Tibial nerve (tissue), 4 donors: ENCODE measurements around the gene LMOD3. TPM values are rescaled to one million over a fixed set of nuclear protein-coding genes. Genes with fewer than 3 reads are reported as not detected.

Experiments used
- DNase-seq, 2 donors: peaks; one replicate each; pipeline ENCODE4 v3.0.0-alpha.2; 2019; ENCODE audit warnings: low spot score in 2 of 2
- H3K27ac ChIP-seq, 4 donors: fragments of 200-600 bp; sonication (generic) in 3 of 4; one replicate each; pipeline ENCODE4 v1.5.1; 2017 to 2019; ENCODE audit warnings: mild to moderate bottlenecking in 1 of 4
- H3K27me3 ChIP-seq, 2 donors: fragments of 200-600 bp; sonication (generic) in 1 of 2; one replicate each; pipeline versions ENCODE4 v1.5.1 to v1.6.0; 2017 to 2019
- H3K36me3 ChIP-seq, 3 donors: fragments of 200-600 bp; sonication (generic); one replicate each; pipeline ENCODE4 v1.5.1; 2018 to 2019
- H3K4me1 ChIP-seq, 4 donors: fragments of 200-600 bp; sonication (generic) in 3 of 4; one replicate each; pipeline ENCODE4 v1.5.1; 2017 to 2019
- H3K4me3 ChIP-seq, 4 donors: fragments of 200-600 bp; sonication (generic) in 3 of 4; one replicate each; pipeline ENCODE4 v1.5.1; 2017 to 2019; ENCODE audit warnings: mild to moderate bottlenecking in 1 of 4, moderate library complexity in 1 of 4
- H3K9me3 ChIP-seq, 4 donors: fragments of 200-600 bp; sonication (generic) in 3 of 4; one replicate each; pipeline ENCODE4 v1.5.1; 2017 to 2019
- EP300 ChIP-seq, 2 donors: sonication (generic); formaldehyde crosslinking; IDR thresholded peaks; one replicate each; pipeline ENCODE4 v1.6.1; 2017; ENCODE audit warnings: antibody characterized with exemption in 2 of 2, mild to moderate bottlenecking in 1 of 2
- POLR2A ChIP-seq, 2 donors: fragments of 450-650 bp; IDR thresholded peaks; one replicate each; pipeline ENCODE4 v1.6.1; 2017; ENCODE audit warnings: antibody characterized with exemption in 2 of 2, mild to moderate bottlenecking in 2 of 2, moderate library complexity in 2 of 2
- WGBS, 2 donors: methylation state at CpG; one replicate each; pipeline ENCODE4 v1.1.5; 2018; 5-methylcytosine and 5-hydroxymethylcytosine counted together
- total RNA-seq, 4 donors: library from RNA; depleted of rRNA; stranded (reverse); fragments of >200 nt; gene quantifications; one replicate each; pipeline ENCODE4 v1.1.0, GENCODE V29; 2016
- TF ChIP-seq, protein P1 (sequence below), 5 experiments: fragments of 200-600 bp in 3 of 5; fragments of 450-650 bp in 2 of 5; sonication (generic) in 3 of 5; IDR thresholded peaks; one replicate each; pipeline ENCODE4 v1.5.1; 2016 to 2019; ENCODE audit warnings: antibody characterized with exemption in 5 of 5, mild to moderate bottlenecking in 3 of 5, moderate library complexity in 2 of 5

The LMOD3 gene
- total RNA-seq, 4 donors from 2014 or later, result not detected

DNA sequence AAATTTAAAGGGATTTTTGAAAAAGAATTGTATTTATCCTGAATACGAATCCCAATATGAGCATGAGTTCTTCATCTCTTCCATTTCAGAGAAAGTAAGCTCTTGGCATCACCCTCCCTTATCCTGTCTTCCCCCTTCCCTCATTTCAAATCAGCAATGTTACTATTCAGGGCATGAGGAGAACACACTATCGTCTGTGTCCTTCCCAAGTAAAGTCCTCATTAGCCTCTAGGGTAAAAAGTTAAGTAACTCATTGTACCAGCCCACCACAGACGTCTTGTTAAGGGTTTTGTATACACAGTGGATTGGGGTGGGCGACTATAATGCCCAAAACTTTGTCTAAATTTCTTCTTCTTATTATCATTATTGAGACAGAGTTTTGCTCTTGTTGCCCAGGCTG is 22.8 kb downstream of the LMOD3 start:
- 51 to 60% methylated on average over 4 of the region's 4 CpGs for WGBS, 2 donors
- no peaks in the 10 kb centered on the region for H3K9me3 ChIP-seq
- peaks cover 0 to 45% (median 30%) of the 10 kb centered on the region in 4 donors for H3K4me1 ChIP-seq
- no peak overlapping the region for H3K4me3 ChIP-seq
- H3K27ac ChIP-seq, result no peak overlapping the region
- DNase-seq, result no peak
- no peaks in the 10 kb centered on the region for H3K27me3 ChIP-seq
- H3K36me3 ChIP-seq, result peaks cover 0 to 39% (median 10%) of the 10 kb centered on the region in 3 donors
- TF ChIP-seq POLR2A (IDR thresholded peaks at IDR 0.05), result no peak
- TF ChIP-seq, protein P1, sequence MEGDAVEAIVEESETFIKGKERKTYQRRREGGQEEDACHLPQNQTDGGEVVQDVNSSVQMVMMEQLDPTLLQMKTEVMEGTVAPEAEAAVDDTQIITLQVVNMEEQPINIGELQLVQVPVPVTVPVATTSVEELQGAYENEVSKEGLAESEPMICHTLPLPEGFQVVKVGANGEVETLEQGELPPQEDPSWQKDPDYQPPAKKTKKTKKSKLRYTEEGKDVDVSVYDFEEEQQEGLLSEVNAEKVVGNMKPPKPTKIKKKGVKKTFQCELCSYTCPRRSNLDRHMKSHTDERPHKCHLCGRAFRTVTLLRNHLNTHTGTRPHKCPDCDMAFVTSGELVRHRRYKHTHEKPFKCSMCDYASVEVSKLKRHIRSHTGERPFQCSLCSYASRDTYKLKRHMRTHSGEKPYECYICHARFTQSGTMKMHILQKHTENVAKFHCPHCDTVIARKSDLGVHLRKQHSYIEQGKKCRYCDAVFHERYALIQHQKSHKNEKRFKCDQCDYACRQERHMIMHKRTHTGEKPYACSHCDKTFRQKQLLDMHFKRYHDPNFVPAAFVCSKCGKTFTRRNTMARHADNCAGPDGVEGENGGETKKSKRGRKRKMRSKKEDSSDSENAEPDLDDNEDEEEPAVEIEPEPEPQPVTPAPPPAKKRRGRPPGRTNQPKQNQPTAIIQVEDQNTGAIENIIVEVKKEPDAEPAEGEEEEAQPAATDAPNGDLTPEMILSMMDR (IDR thresholded peaks at IDR 0.05), result no peak
- no peak for TF ChIP-seq EP300 (IDR thresholded peaks at IDR 0.05)

DNA sequence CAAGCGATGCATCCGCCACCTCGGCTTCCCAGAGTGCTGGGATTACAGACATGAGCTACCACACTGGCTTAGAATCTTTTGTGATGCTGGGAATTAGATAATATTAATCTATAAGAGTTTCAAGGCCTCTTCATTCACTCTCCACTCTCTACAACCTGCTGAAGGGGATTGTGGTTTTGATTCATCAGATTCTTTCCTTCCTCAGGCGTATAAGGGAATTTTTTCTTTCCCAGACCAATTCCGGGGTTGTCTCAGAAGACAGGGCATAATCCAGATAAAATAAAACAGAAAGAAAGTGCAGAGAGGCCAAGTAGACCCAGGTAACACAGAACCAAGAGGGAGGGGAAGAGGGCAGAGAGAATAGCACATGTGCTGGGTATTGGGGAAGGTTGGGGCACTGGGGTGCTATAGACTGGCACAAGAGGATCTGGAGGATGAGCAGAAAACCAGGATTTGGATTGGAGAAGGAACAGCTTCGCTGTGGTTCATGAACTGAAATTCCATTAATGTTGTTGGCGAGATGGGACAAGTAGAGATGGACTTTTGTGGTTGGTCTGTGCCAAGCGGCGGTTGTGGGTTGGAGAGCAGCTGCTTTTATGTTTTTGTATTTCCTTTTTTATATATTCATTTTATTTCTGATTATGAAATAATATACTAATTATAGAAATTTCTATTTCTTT is 24.8 kb downstream of the LMOD3 start:
- WGBS, 2 donors, result 86 to 93% methylated on average over 9 of the region's 9 CpGs
- H3K27ac ChIP-seq, result peak overlapping the region in 2 of 4 donors; percentile 10 to 66
- H3K4me1 ChIP-seq, result peaks cover 0 to 65% (median 50%) of the 10 kb centered on the region in 4 donors
- H3K4me3 ChIP-seq, result no peak overlapping the region
- H3K27me3 ChIP-seq, result no peaks in the 10 kb centered on the region
- TF ChIP-seq, protein P1 (IDR thresholded peaks at IDR 0.05), result no peak
- TF ChIP-seq EP300 (IDR thresholded peaks at IDR 0.05) (no peak), POLR2A (IDR thresholded peaks at IDR 0.05) (no peak)
- no peaks in the 10 kb centered on the region for H3K9me3 ChIP-seq
- no peak for DNase-seq
- peaks cover 0 to 19% (median 2%) of the 10 kb centered on the region in 3 donors for H3K36me3 ChIP-seq

DNA sequence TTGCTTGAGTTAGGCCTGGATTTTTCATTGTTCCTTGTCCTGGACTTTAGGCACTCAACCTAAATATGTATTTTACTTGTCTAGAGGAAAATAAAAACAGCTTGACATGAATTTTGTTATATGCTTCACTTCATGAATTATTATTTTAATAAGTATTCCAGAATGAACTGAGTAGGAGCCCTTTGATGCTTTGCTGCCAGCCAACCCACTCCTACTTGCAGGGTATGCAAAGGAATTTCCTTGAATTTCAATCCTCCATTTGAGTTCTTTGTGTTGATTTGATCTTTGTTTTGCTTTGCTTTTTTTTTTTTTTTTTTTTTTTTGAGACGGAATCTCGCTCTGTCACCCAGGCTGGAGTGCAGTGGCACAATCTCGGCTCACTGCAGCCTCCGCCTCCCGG is 26.1 kb downstream of the LMOD3 start:
- peak overlapping the region in 3 of 4 donors; percentile 60 to 97 (median 76) for H3K27ac ChIP-seq
- H3K4me1 ChIP-seq, result peaks cover 0 to 78% (median 62%) of the 10 kb centered on the region in 4 donors

DNA sequence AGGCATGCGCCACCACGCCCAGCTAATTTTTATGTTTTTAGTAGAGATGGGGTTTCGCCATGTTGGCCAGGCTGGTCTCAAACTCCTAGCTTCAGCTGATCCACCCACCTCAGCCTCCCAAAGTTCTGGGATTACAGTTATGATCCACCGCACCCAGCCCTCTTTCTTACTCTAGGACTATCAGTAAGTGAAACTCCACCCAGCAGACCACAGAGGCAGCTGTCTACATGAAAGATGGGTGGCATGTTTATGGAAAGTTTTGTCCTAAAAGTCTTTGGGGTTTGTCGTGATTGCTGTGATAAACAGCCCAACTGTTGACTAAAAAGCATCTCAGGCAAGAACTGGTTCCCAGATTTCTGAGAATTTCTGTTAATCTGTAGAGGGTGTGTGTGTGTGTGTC is 26.8 kb downstream of the LMOD3 start:
- 74 to 81% methylated on average over 5 of the region's 5 CpGs for WGBS, 2 donors
- no peaks in the 10 kb centered on the region for H3K9me3 ChIP-seq

More for the DNA sequence above, 26.1 kb downstream of the LMOD3 start:
- 67 to 79% methylated on average over 5 of the region's 5 CpGs for WGBS, 2 donors
- DNase-seq, result no peak
- no peak overlapping the region for H3K4me3 ChIP-seq
- TF ChIP-seq POLR2A (IDR thresholded peaks at IDR 0.05) (no peak), EP300 (IDR thresholded peaks at IDR 0.05) (no peak)
- TF ChIP-seq, protein P1 (IDR thresholded peaks at IDR 0.05), result no peak
- H3K27me3 ChIP-seq, result no peaks in the 10 kb centered on the region
- H3K36me3 ChIP-seq, result peaks cover 0 to 6% (median 0%) of the 10 kb centered on the region in 3 donors
- no peaks in the 10 kb centered on the region for H3K9me3 ChIP-seq

More for the DNA sequence above, 26.8 kb downstream of the LMOD3 start:
- Histone ChIP-seq H3K4me1 (peaks cover 0 to 84% (median 68%) of the 10 kb centered on the region in 4 donors), H3K4me3 (no peak overlapping the region), H3K27me3 (no peaks in the 10 kb centered on the region), H3K27ac (peak overlapping the region in 3 of 4 donors; percentile 60 to 97 (median 76)), H3K36me3 (peaks cover 0 to 4% (median 0%) of the 10 kb centered on the region in 3 donors)
- TF ChIP-seq, protein P1 (IDR thresholded peaks at IDR 0.05), result no peak
- TF ChIP-seq POLR2A (IDR thresholded peaks at IDR 0.05), result no peak
- no peak for DNase-seq
